ENCODE results near the gene SUPT7L.
"Not testable (repeated sequence)": the region's sequence is repeated elsewhere in the genome, so short reads cannot be mapped to it uniquely, and the experiment has no call there.

SUPT7L gene

GRCh38 chr2:27683390-27684071 is 20.1 kb upstream of the SUPT7L start:
- DNase-seq = peak; percentile 86

GRCh38 chr2:27682334-27682771 is 18.9 kb upstream of the SUPT7L start:
- not testable (repeated sequence) for DNase-seq

GRCh38 chr2:27681841-27682240 is 18.4 kb upstream of the SUPT7L start:
- DNase-seq = no peak

GRCh38 chr2:27680571-27680970 is 17.2 kb upstream of the SUPT7L start:
- DNase-seq = no peak

- no peak for DNase-seq
Observed at GRCh38 chr2:27672723-27673486, 9.5 kb upstream of the SUPT7L start.

- no peak for DNase-seq
Observed at GRCh38 chr2:27671235-27671634, 7.8 kb upstream of the SUPT7L start.

GRCh38 chr2:27667446-27667845 is 4.0 kb upstream of the SUPT7L start:
- DNase-seq = no peak

GRCh38 chr2:27664622-27665363 is 1.4 kb upstream of the SUPT7L start:
- DNase-seq = no peak

GRCh38 chr2:27664154-27664574 is 750 bp upstream of the SUPT7L start:
- DNase-seq = no peak

GRCh38 chr2:27661371-27661770 is 2.0 kb downstream of the SUPT7L start:
- DNase-seq = no peak

GRCh38 chr2:27655155-27655951 is 8.1 kb downstream of the SUPT7L start:
- no peak for DNase-seq

- DNase-seq = no peak
Observed at GRCh38 chr2:27653397-27653796, 10.0 kb downstream of the SUPT7L start.

GRCh38 chr2:27652790-27653189 is 10.6 kb downstream of the SUPT7L start:
- DNase-seq = no peak

- DNase-seq = no peak
Observed at GRCh38 chr2:27652341-27652740, 11.1 kb downstream of the SUPT7L start.

- DNase-seq = no peak
Observed at GRCh38 chr2:27651056-27651455, 12.4 kb downstream of the SUPT7L start.

- DNase-seq = no peak
Observed at GRCh38 chr2:27647737-27648136, 15.7 kb downstream of the SUPT7L start.

- DNase-seq = no peak
Observed at GRCh38 chr2:27647289-27647688, 16.1 kb downstream of the SUPT7L start.

GRCh38 chr2:27645197-27645596 is 18.2 kb downstream of the SUPT7L start:
- no peak for DNase-seq

GRCh38 chr2:27640722-27641245 is 22.6 kb downstream of the SUPT7L start:
- DNase-seq = no peak

- DNase-seq = no peak
Observed at GRCh38 chr2:27638709-27639108, 24.7 kb downstream of the SUPT7L start.

- no peak for DNase-seq
Observed at GRCh38 chr2:27638037-27638637, 25.3 kb downstream of the SUPT7L start.

- DNase-seq = no peak
Observed at GRCh38 chr2:27636766-27637165, 26.6 kb downstream of the SUPT7L start.
